Measurements from ENCODE around the gene SCAP.

The SCAP gene

DNA sequence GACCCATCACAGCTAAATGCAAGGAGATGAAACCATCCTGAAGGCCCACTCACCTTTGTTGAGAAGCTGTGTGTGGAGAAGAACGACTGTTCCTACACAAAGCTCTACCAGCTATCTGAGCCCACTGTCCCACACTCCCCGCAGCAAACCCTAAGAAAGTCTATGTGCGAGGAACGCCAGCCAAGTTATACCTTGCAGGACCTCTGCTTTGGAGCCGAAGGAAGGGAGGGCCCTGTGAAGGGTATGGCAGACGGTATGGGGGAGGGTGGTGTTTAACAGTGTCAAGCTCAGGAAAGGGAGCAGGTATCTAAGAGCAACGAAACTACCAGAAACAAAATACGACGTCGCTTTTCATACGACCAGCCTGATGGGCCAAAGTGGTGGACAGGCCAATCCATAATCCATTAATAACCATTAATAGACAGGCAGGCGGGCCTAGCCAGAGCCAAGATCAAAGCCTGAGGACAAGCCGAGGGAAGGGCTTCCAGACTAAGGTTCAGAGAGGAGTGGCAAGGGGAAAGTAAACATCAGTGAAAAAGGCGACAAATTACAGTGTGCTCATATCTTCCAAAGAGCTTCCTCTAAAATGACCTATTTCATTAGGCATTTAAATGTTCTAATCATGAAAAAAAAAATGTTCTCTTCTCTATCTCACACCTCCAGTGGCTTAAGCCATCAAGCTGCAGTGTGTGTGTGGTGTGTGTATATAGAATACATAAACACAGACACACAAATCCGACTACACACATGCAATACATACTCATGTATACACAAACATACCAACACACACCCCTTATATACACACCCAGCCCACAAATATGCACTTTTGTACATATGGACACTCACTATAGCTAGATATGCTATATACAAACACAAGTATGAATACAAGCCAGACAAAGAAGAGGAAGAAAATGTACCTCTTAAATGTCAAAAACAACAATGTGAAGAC is 51.0 kb downstream of the SCAP start:
- Histone ChIP-seq H3K4me1 (ENCODE audit: control insufficient read depth in 1 of 2, insufficient read depth in 1 of 2, low read depth in 1 of 2, low read length in 1 of 2) (peaks cover 13 to 15% of the 10 kb centered on the region in 2 experiments), H3K27ac (no peak overlapping the region), H3K9me3 (no peaks in the 10 kb centered on the region), H3K27me3 (no peaks in the 10 kb centered on the region), H3K36me3 (peaks cover 79% of the 10 kb centered on the region), H3K4me3 (ENCODE audit: low read depth in 1 of 2, low read length in 1 of 2) (no peak overlapping the region)
- TF ChIP-seq, protein P1, sequence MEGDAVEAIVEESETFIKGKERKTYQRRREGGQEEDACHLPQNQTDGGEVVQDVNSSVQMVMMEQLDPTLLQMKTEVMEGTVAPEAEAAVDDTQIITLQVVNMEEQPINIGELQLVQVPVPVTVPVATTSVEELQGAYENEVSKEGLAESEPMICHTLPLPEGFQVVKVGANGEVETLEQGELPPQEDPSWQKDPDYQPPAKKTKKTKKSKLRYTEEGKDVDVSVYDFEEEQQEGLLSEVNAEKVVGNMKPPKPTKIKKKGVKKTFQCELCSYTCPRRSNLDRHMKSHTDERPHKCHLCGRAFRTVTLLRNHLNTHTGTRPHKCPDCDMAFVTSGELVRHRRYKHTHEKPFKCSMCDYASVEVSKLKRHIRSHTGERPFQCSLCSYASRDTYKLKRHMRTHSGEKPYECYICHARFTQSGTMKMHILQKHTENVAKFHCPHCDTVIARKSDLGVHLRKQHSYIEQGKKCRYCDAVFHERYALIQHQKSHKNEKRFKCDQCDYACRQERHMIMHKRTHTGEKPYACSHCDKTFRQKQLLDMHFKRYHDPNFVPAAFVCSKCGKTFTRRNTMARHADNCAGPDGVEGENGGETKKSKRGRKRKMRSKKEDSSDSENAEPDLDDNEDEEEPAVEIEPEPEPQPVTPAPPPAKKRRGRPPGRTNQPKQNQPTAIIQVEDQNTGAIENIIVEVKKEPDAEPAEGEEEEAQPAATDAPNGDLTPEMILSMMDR (IDR thresholded peaks at IDR 0.05), result no peak

DNA sequence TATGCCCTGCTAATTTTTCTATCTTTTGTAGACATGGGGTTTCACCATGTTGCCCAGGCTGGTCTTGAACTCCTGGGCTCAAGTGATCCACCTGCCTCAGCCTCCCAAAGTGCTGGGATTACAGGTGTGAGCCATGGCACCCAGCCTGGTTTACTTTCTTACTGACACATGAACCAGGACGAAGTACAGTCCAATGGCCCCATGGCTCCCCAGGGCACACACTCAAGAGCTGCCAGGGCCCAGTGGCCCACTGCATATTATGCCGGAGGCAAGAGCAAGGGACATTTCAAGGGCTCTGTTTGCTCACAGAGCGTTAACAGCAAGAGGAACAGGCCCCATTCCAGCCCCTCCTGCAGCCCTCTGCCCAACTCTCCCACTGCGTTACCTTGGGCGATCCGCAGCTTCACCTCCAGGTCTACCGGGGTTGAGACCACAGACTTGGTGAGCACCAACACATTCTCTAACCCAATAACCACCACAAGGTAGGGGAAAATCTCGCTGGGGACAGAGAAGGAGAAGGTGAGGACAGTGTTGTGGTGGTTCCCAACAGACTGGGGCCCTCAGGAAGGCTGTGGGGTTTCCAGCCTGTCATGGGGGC is 52.1 kb downstream of the SCAP start:
- peaks cover 90% of the 10 kb centered on the region for H3K36me3 ChIP-seq
- H3K27ac ChIP-seq, result no peak overlapping the region
- no peaks in the 10 kb centered on the region for H3K27me3 ChIP-seq
- no peaks in the 10 kb centered on the region for H3K9me3 ChIP-seq
- H3K4me3 ChIP-seq (ENCODE audit: low read depth in 1 of 2, low read length in 1 of 2), result no peak overlapping the region
- TF ChIP-seq, protein P1 (IDR thresholded peaks at IDR 0.05), result no peak
- peaks cover 23 to 24% of the 10 kb centered on the region in 2 experiments for H3K4me1 ChIP-seq (ENCODE audit: control insufficient read depth in 1 of 2, insufficient read depth in 1 of 2, low read depth in 1 of 2, low read length in 1 of 2)

DNA sequence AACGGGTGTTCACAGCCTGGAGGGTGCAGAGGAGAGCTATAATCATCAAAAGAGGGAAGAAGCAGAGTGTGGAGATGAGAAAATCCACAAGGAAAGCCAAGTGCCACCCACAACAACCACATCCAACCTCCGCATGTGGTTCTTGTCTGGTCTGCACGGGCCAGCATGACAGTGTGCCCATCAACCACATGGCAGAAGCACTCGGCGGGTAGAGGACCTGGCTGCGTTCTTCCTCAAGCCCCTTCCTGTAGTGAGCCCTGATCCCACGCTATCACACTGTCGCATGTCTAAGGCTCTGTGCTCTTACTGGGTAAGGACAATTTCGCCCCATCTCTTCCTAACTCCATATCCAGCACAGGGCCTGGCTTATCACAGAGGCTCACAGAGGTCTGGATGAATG is 53.0 kb downstream of the SCAP start:
- no peaks in the 10 kb centered on the region for H3K9me3 ChIP-seq
- H3K4me3 ChIP-seq (ENCODE audit: low read depth in 1 of 2, low read length in 1 of 2), result no peak overlapping the region
- H3K4me1 ChIP-seq (ENCODE audit: control insufficient read depth in 1 of 2, insufficient read depth in 1 of 2, low read depth in 1 of 2, low read length in 1 of 2), result peaks cover 24 to 25% of the 10 kb centered on the region in 2 experiments
- H3K27me3 ChIP-seq, result no peaks in the 10 kb centered on the region
- H3K36me3 ChIP-seq, result peaks cover 91% of the 10 kb centered on the region
- H3K27ac ChIP-seq, result no peak overlapping the region
- TF ChIP-seq, protein P1 (IDR thresholded peaks at IDR 0.05), result no peak

DNA sequence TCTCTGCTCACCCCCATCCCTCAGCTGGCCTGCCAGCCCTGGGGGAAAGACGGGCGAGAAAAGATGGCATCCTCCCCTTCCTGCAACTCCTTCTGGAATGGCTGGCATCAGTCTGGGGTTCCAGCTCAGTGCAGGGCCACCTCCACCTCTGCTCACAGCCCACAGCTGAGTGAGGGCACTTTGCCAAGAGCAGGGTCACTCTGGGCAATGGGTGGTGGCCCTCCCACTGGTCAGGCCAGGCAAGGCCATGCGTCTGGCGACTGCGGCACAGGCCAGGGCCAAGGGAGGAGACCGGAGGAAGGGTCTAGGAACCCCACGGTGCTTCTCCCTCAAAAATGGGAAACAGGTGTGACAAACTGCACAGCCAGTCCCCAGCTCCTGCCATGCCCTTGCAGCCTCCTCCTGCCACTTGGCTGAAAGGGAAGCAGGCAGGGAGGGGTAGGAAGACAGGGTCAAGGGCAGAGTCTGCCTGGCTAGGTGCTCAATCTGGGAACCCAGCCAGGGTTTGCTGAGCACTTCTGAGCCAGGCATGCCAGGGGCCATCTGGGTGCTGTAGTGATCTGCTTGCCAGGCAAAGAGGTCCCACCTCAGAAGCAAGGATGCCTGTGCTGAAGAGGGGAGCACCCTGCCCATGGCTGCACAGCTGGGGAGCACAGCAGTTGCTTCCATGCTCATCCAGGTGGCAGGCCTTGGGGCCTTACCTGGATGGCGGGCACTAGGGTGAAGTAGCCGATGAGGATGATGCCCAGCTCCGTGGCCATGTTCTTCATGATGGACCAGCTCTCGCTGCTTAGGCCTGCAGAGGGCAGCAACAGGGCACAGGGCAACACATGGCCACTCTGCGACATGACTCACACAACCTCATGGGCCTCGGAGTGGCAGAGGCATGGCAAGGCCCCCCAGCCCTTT is 53.7 kb downstream of the SCAP start:
- no peaks in the 10 kb centered on the region for H3K9me3 ChIP-seq
- no peaks in the 10 kb centered on the region for H3K27me3 ChIP-seq
- peaks cover 24 to 25% of the 10 kb centered on the region in 2 experiments for H3K4me1 ChIP-seq (ENCODE audit: control insufficient read depth in 1 of 2, insufficient read depth in 1 of 2, low read depth in 1 of 2, low read length in 1 of 2)
- no peak overlapping the region for H3K4me3 ChIP-seq (ENCODE audit: low read depth in 1 of 2, low read length in 1 of 2)
- H3K27ac ChIP-seq, result peak overlapping the region; percentile 78
- peaks cover 90% of the 10 kb centered on the region for H3K36me3 ChIP-seq
- TF ChIP-seq, protein P1 (IDR thresholded peaks at IDR 0.05), result no peak

All from neutrophil (primary cell).